Astrocyte of the cerebellum (primary cell): ENCODE results near the gene ZFHX2.
A peak's percentile ranks its signal among the peaks of the same experiment; 100 is the strongest.
"Not testable (repeated sequence)": the region's sequence is repeated elsewhere in the genome, so short reads cannot be mapped to it uniquely, and the experiment has no call there.

ENCODE experiments used
- DNase-seq: peaks from one replicate; pipeline ENCODE4 v3.0.0-alpha.2; 2011; ENCODE audit warnings: low read depth
- H3K4me3 ChIP-seq: 2 replicates; pipeline ENCODE4 v1.5.1; 2011; ENCODE audit warnings: mild to moderate bottlenecking, low read depth, low read length, moderate library complexity
- CTCF ChIP-seq: IDR thresholded peaks from 2 replicates; pipeline ENCODE4 v1.5.1; 2012; ENCODE audit warnings: low read length, low read depth, moderate library complexity, mild to moderate bottlenecking; ENCODE audit errors: missing control alignments
- in situ Hi-C: cut with HindIII; loops from 2 replicates; pipeline ENCODE4 v1.10.0; 2017; ENCODE audit warnings: low sequenced_read_pairs

ZFHX2 gene

GRCh38 chr14:23551266-23552028 is at the start of gene ZFHX2:
TSS of gene ZFHX2 (minus strand) at chr14:23551765. CDS start at chr14:23535325, 16,440 bp downstream.
- no peak for DNase-seq
- no peak for TF ChIP-seq CTCF
- in situ Hi-C loops = no loop called here
- peak within 1 kb of the TSS; percentile 63 for H3K4me3 ChIP-seq

GRCh38 chr14:23600806-23601205 is 49.2 kb upstream of the ZFHX2 start:
- in situ Hi-C loops = no loop called here
- H3K4me3 ChIP-seq = no peak overlapping the region
- no peak for TF ChIP-seq CTCF
- no peak for DNase-seq

- no peak for DNase-seq
- no peak overlapping the region for H3K4me3 ChIP-seq
- in situ Hi-C loops = no loop called here
- no peak for TF ChIP-seq CTCF
Observed at GRCh38 chr14:23600322-23600707, 48.8 kb upstream of the ZFHX2 start.

GRCh38 chr14:23594191-23594590 is 42.6 kb upstream of the ZFHX2 start:
- DNase-seq, H3K4me3 ChIP-seq, in situ Hi-C loops: not testable (repeated sequence)

GRCh38 chr14:23590198-23590597 is 38.6 kb upstream of the ZFHX2 start:
- no peak overlapping the region for H3K4me3 ChIP-seq
- no peak for TF ChIP-seq CTCF
- in situ Hi-C loops = no loop called here
- no peak for DNase-seq

- no peak overlapping the region for H3K4me3 ChIP-seq
- TF ChIP-seq CTCF = no peak
- no peak for DNase-seq
- in situ Hi-C loops = no loop called here
Observed at GRCh38 chr14:23589606-23590005, 38.0 kb upstream of the ZFHX2 start.

GRCh38 chr14:23588884-23589598 is 37.5 kb upstream of the ZFHX2 start:
- H3K4me3 ChIP-seq = no peak overlapping the region
- in situ Hi-C loops = no loop called here
- TF ChIP-seq CTCF = peak; percentile 83
- peak; percentile 74 for DNase-seq

- DNase-seq, in situ Hi-C loops, H3K4me3 ChIP-seq: not testable (repeated sequence)
Observed at GRCh38 chr14:23584527-23585203, 33.1 kb upstream of the ZFHX2 start.

- in situ Hi-C loops, H3K4me3 ChIP-seq: not testable (repeated sequence)
Observed at GRCh38 chr14:23583761-23584526, 32.4 kb upstream of the ZFHX2 start.

More at GRCh38 chr14:23583761-23584526, 32.4 kb upstream of the ZFHX2 start:
- DNase-seq = not testable (repeated sequence)
